CD4-positive, alpha-beta T cell (primary cell): ENCODE data around the gene ACSM2B. TPM values are rescaled to one million over a fixed set of nuclear protein-coding genes. Genes with fewer than 3 reads are reported as not detected.
"Not testable (repeated sequence)": the region's sequence is repeated elsewhere in the genome, so short reads cannot be mapped to it uniquely, and the experiment has no call there.

ENCODE experiments used
- ATAC-seq: fragments of 200-7000 bp; cut with Tn5 transposase; one replicate; pipeline ENCODE4 v1.10.0; 2022; ENCODE audit warnings: mild to moderate bottlenecking; ENCODE audit not compliant: poor library complexity
- CTCF ChIA-PET: fragments of 350-600 bp; sonication (Branson Sonifier 250); formaldehyde crosslinking; loops from one replicate; lab custom pipeline; 2021; ENCODE audit warnings: antibody characterized with exemption, inconsistent platforms; lab: Charles Lee
- POLR2A ChIA-PET: fragments of 350-600 bp; sonication (Branson Sonifier 250); formaldehyde crosslinking; loops from one replicate; lab custom pipeline; 2021; ENCODE audit warnings: antibody characterized with exemption, inconsistent platforms; lab: Charles Lee
- DNase-seq, 14 experiments: peaks; one replicate each; pipeline ENCODE4 v3.0.0-alpha.2; 2013 to 2020; ENCODE audit warnings: mixed read lengths in 2 of 14
- H3K27ac ChIP-seq, 2 donors: one replicate each; pipeline versions ENCODE4 v1.5.1 to v1.7.0; 2013; ENCODE audit warnings: low read length in 2 of 2, low read depth in 1 of 2, mild to moderate bottlenecking in 1 of 2
- H3K27me3 ChIP-seq, 2 experiments: 1 replicate in 1 of 2; 2 replicates in 1 of 2; pipeline versions ENCODE4 v1.6.1 to v1.7.0; 2013; ENCODE audit warnings: low read length in 2 of 2, control low read depth in 1 of 2, mild to moderate bottlenecking in 1 of 2, moderate library complexity in 1 of 2; ENCODE audit not compliant: insufficient read depth in 2 of 2, control insufficient read depth in 1 of 2
- H3K36me3 ChIP-seq: one replicate; pipeline ENCODE4 v1.6.1; 2013; ENCODE audit warnings: low read length, control low read depth; ENCODE audit not compliant: insufficient read depth
- H3K4me1 ChIP-seq: one replicate; pipeline ENCODE4 v1.6.1; 2013; ENCODE audit warnings: low read length, control low read depth; ENCODE audit not compliant: insufficient read depth
- H3K4me3 ChIP-seq: one replicate; pipeline ENCODE4 v1.5.1; 2013; ENCODE audit warnings: mild to moderate bottlenecking, low read length, moderate library complexity
- H3K9me3 ChIP-seq, 2 experiments: 1 replicate in 1 of 2; 2 replicates in 1 of 2; pipeline versions ENCODE4 v1.6.1 to v1.7.0; 2013; ENCODE audit warnings: low read length in 2 of 2, mild to moderate bottlenecking in 2 of 2, control low read depth in 1 of 2, moderate library complexity in 1 of 2; ENCODE audit not compliant: control insufficient read depth in 1 of 2, insufficient read depth in 1 of 2
- H3K27ac Mint-ChIP-seq: one replicate; pipeline ENCODE4 v1.8.0; 2020; ENCODE audit warnings: mixed read lengths
- H3K27me3 Mint-ChIP-seq: one replicate; pipeline ENCODE4 v1.8.0; 2021; ENCODE audit warnings: mixed read lengths
- H3K36me3 Mint-ChIP-seq: one replicate; pipeline ENCODE4 v1.8.0; 2021; ENCODE audit warnings: low read depth, mixed read lengths
- H3K4me1 Mint-ChIP-seq: one replicate; pipeline ENCODE4 v1.8.0; 2021; ENCODE audit warnings: low read depth, mixed read lengths
- H3K4me3 Mint-ChIP-seq: one replicate; pipeline ENCODE4 v1.8.0; 2020; ENCODE audit warnings: mild to moderate bottlenecking, mixed read lengths
- H3K9me3 Mint-ChIP-seq: one replicate; pipeline ENCODE4 v1.8.0; 2020; ENCODE audit warnings: mixed read lengths
- CTCF ChIP-seq: fragments of 200-600 bp; IDR thresholded peaks from one replicate; pipeline ENCODE4 v1.8.0; 2022; ENCODE audit warnings: antibody characterized with exemption, mild to moderate bottlenecking
- intact Hi-C, 2 experiments: fragments of 100-400 bp; cut with DNase I in 1 of 2; cut with micrococcal nuclease in 1 of 2; formaldehyde crosslinking; loops; one replicate each; pipeline versions ENCODE4 v1.15.1 to v1.9.0; 2023 to 2025; cut with DNase I, micrococcal nuclease
- polyA plus RNA-seq, 2 donors: library from polyadenylated mRNA; unstranded; fragments of 120-200 nt; gene quantifications; one replicate each; pipeline ENCODE4 v1.2.1, GENCODE V29; 2013
- total RNA-seq, 174 experiments: library from RNA in 2 of 174; stranded (reverse) in 2 of 174; gene quantifications; one replicate each; pipeline ENCODE4 v1.2.3 and lab custom pipeline; 2021 to 2026

The ACSM2B gene, protein sequence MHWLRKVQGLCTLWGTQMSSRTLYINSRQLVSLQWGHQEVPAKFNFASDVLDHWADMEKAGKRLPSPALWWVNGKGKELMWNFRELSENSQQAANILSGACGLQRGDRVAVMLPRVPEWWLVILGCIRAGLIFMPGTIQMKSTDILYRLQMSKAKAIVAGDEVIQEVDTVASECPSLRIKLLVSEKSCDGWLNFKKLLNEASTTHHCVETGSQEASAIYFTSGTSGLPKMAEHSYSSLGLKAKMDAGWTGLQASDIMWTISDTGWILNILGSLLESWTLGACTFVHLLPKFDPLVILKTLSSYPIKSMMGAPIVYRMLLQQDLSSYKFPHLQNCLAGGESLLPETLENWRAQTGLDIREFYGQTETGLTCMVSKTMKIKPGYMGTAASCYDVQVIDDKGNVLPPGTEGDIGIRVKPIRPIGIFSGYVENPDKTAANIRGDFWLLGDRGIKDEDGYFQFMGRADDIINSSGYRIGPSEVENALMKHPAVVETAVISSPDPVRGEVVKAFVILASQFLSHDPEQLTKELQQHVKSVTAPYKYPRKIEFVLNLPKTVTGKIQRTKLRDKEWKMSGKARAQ
- total RNA-seq = not detected
- not detected for polyA plus RNA-seq (2013, experiment 1 of 2)
- 0.07 TPM for polyA plus RNA-seq (2013, experiment 2 of 2)
- total RNA-seq (lab: John Stamatoyannopoulos, UW) = 0 to 0.32 (median 0) reads per million in 172 experiments

DNA sequence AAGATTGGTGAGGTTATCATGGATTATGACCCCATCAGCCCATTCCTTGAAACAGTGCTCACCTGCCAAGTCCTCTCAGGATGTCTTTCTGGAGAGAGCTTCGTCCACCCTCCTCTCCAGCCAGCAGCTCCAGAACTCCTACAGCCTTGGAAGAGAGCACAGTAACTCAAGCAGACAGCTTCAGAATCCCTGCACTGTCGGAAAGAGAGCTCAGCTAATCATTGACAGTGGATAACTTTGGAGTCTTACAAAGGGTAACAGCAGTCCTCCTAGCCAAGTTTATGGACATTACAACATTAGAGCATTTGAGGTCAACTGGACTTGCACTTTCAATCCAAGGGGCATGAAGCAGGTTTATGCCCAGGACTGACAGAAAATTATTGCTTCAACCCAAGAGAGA, at the start of gene ACSM2B:
ACSM2B (minus strand) TSS at position 223 of the 400 bp plus-strand sequence. CDS start 11,522 bp downstream, outside the sequence.
- DNase-seq, POLR2A ChIA-PET, CTCF ChIA-PET, H3K27ac Mint-ChIP-seq, H3K4me1 ChIP-seq, H3K27me3 ChIP-seq, H3K27me3 Mint-ChIP-seq, H3K9me3 ChIP-seq, H3K4me1 Mint-ChIP-seq, H3K4me3 ChIP-seq, H3K9me3 Mint-ChIP-seq, H3K27ac ChIP-seq, ATAC-seq, H3K36me3 Mint-ChIP-seq, H3K4me3 Mint-ChIP-seq, intact Hi-C loops, H3K36me3 ChIP-seq: not testable (repeated sequence)

DNA sequence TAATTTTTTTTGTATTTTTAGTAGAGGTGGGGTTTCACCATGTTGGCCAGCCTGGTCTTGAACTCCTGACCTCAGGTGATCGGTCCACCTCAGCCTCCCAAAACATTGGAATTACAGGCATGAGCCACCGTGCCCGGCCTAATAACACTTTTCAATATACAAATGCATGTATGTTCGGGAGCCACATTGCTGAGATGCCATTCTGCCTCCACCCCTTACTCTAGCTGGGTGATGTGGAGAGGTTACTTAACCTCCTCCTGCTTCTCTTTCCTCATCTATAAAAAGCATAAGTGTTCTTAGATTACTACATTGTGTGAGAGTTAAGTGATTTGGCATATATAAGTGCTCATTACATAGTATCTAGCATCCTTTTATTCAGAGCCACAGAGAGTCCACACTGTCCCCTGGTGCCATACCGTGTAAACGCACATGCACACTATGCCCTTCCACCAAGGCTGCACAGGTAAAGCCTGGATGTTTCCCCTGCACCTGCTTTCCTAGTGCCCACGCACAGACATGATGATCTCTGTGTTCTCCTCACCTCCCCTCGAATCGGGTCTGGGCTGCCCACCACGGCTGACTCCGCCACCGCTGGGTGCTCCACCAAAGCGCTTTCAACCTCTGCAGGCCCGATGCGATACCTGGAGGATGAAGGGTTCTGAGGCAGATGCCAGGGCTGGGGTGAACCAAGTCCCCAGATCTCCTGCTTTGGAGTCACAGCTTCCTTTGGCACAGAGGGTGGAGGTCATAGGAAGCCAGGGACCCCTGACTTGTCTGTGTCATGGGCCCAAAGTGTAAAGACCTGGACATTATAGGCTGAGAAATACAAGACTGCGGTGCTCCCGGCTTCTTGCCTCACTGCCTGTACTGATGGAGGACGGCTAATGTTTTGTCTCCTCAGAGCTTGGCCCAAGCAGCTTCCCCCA, 49.0 kb upstream of the ACSM2B start:
- DNase-seq (no peak), ATAC-seq (no peak)
- ChIA-PET POLR2A (no interaction called here), CTCF (no interaction called here)
- H3K27ac ChIP-seq = no peak overlapping the region
- intact Hi-C loops = no loop called here
- Mint-ChIP-seq H3K9me3 (no peaks in the 10 kb centered on the region), H3K27ac (no peak overlapping the region), H3K27me3 (no peaks in the 10 kb centered on the region), H3K36me3 (no peaks in the 10 kb centered on the region), H3K4me3 (no peak overlapping the region), H3K4me1 (peaks cover 5% of the 10 kb centered on the region)
- H3K9me3 ChIP-seq = no peaks in the 10 kb centered on the region
- TF ChIP-seq CTCF = no peak
- no peaks in the 10 kb centered on the region for H3K4me1 ChIP-seq
- H3K27me3 ChIP-seq = no peaks in the 10 kb centered on the region
- no peak overlapping the region for H3K4me3 ChIP-seq
- H3K36me3 ChIP-seq = no peaks in the 10 kb centered on the region

DNA sequence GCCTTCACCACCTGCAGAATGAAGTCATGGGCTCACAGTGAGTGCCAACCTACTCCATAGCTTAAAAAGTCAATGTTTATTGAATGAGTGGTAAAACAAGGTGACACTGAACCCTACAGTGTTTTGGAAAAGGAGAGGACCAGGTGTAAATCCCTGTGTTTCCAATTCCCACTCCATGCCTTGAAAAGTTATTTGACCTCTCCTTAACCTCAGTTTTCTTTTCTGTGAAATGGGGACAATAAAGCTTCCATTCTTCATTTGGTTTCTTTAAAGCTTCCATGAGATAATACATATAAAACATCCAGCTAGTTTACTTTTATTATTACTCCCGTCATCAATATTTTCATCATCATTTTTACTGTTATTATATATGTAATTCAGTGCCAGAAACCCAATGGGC, 48.0 kb upstream of the ACSM2B start:
- Histone ChIP-seq H3K9me3 (no peaks in the 10 kb centered on the region), H3K4me1 (no peaks in the 10 kb centered on the region), H3K27ac (no peak overlapping the region), H3K4me3 (no peak overlapping the region), H3K27me3 (no peaks in the 10 kb centered on the region), H3K36me3 (no peaks in the 10 kb centered on the region)
- Mint-ChIP-seq H3K27me3 (no peaks in the 10 kb centered on the region), H3K36me3 (no peaks in the 10 kb centered on the region), H3K4me3 (no peak overlapping the region), H3K4me1 (peaks cover 5% of the 10 kb centered on the region), H3K9me3 (no peaks in the 10 kb centered on the region), H3K27ac (no peak overlapping the region)
- intact Hi-C loops = no loop called here
- ChIA-PET POLR2A (no interaction called here), CTCF (no interaction called here)
- TF ChIP-seq CTCF = no peak
- ATAC-seq (no peak), DNase-seq (no peak)
